WTC11 (cell line): ENCODE measurements around the gene PXT1. TPM values are rescaled to one million over a fixed set of nuclear protein-coding genes. Genes with fewer than 3 reads are reported as not detected.

Source experiments
- ELF4 ChIP-seq: sonication (generic); formaldehyde crosslinking; IDR thresholded peaks from 2 replicates; pipeline ENCODE4 v1.8.1; 2022; ENCODE audit warnings: low read depth, mild to moderate bottlenecking, moderate library complexity, missing genetic modification reagents
- ETV6 ChIP-seq: sonication (generic); formaldehyde crosslinking; IDR thresholded peaks from 2 replicates; pipeline ENCODE4 v1.8.1; 2022; ENCODE audit warnings: mild to moderate bottlenecking, missing genetic modification reagents
- FOXJ3 ChIP-seq: sonication (generic); formaldehyde crosslinking; IDR thresholded peaks from 2 replicates; pipeline ENCODE4 v1.9.0; 2021; ENCODE audit warnings: missing genetic modification reagents, mild to moderate bottlenecking, borderline replicate concordance
- GABPB1 ChIP-seq: sonication (generic); formaldehyde crosslinking; IDR thresholded peaks from 2 replicates; pipeline ENCODE4 v1.8.1; 2023; ENCODE audit warnings: mild to moderate bottlenecking, missing genetic modification reagents
- GTF2I ChIP-seq: fragments of 250-450 bp; sonication (Bioruptor Pico); conservative IDR thresholded peaks from 2 replicates; pipeline ENCODE4 v1.4.0; 2021; ENCODE audit warnings: mild to moderate bottlenecking
- IRF1 ChIP-seq: sonication (generic); formaldehyde crosslinking; IDR thresholded peaks from 2 replicates; pipeline ENCODE4 v1.8.0; 2023; ENCODE audit warnings: missing genetic modification reagents
- MLX ChIP-seq: sonication (generic); formaldehyde crosslinking; IDR thresholded peaks from 2 replicates; pipeline ENCODE4 v1.8.1; 2023; ENCODE audit warnings: mild to moderate bottlenecking, missing genetic modification reagents, moderate library complexity
- SMAD4 ChIP-seq: sonication (generic); formaldehyde crosslinking; IDR thresholded peaks from 2 replicates; pipeline ENCODE4 v1.8.0; 2022; ENCODE audit warnings: mild to moderate bottlenecking, missing genetic modification reagents
- SOX15 ChIP-seq: fragments of 250-450 bp; sonication (Bioruptor Pico); IDR thresholded peaks from 2 replicates; pipeline ENCODE4 v1.9.0; 2021; ENCODE audit warnings: mild to moderate bottlenecking
- SP1 ChIP-seq: sonication (generic); formaldehyde crosslinking; conservative IDR thresholded peaks from 2 replicates; pipeline ENCODE4 v1.8.1; 2022; ENCODE audit warnings: missing genetic modification reagents
- STAT6 ChIP-seq: sonication (generic); formaldehyde crosslinking; conservative IDR thresholded peaks from 2 replicates; pipeline ENCODE4 v1.8.1; 2023; ENCODE audit warnings: mild to moderate bottlenecking, low read depth, missing genetic modification reagents, moderate library complexity
- TCF7 ChIP-seq: sonication (generic); formaldehyde crosslinking; IDR thresholded peaks from 2 replicates; pipeline ENCODE4 v1.8.0; 2022; ENCODE audit warnings: mild to moderate bottlenecking, low read depth, missing genetic modification reagents, moderate library complexity
- ZNF121 ChIP-seq: sonication (generic); formaldehyde crosslinking; IDR thresholded peaks from 2 replicates; pipeline ENCODE4 v1.8.0; 2023; ENCODE audit warnings: missing genetic modification reagents
- ZNF281 ChIP-seq: sonication (generic); formaldehyde crosslinking; IDR thresholded peaks from 2 replicates; pipeline ENCODE4 v1.8.0; 2023; ENCODE audit warnings: mild to moderate bottlenecking, missing genetic modification reagents
- ZNF423 ChIP-seq: fragments of 250-450 bp; sonication (Bioruptor Pico); IDR thresholded peaks from 2 replicates; pipeline ENCODE4 v2.1.2; 2022; ENCODE audit warnings: mild to moderate bottlenecking, moderate library complexity
- ZNF671 ChIP-seq: fragments of 250-450 bp; sonication (Bioruptor Pico); IDR thresholded peaks from 2 replicates; pipeline ENCODE4 v1.8.0; 2021; ENCODE audit warnings: mild to moderate bottlenecking
- total RNA-seq: library from RNA; stranded (reverse); gene quantifications from 3 replicates; pipeline ENCODE4 v1.2.3, GENCODE V29; 2021
- TF ChIP-seq, protein P1 (sequence below): sonication (generic); formaldehyde crosslinking; IDR thresholded peaks from 2 replicates; pipeline ENCODE4 v1.8.0; 2023; ENCODE audit warnings: missing genetic modification reagents, mild to moderate bottlenecking, borderline replicate concordance
- TF ChIP-seq, protein P2 (sequence below): sonication (generic); formaldehyde crosslinking; IDR thresholded peaks from 2 replicates; pipeline ENCODE4 v1.8.0; 2022; ENCODE audit warnings: missing genetic modification reagents
- TF ChIP-seq, protein P3 (sequence below): sonication (generic); formaldehyde crosslinking; conservative IDR thresholded peaks from 2 replicates; pipeline ENCODE4 v1.8.1; 2022; ENCODE audit warnings: mild to moderate bottlenecking, missing genetic modification reagents
- TF ChIP-seq, protein P4 (sequence below): sonication (generic); formaldehyde crosslinking; IDR thresholded peaks from 2 replicates; pipeline ENCODE4 v1.8.1; 2023; ENCODE audit warnings: mild to moderate bottlenecking, missing genetic modification reagents, moderate library complexity
- TF ChIP-seq, protein P5 (sequence below): sonication (generic); formaldehyde crosslinking; IDR thresholded peaks from 2 replicates; pipeline ENCODE4 v1.8.1; 2022; ENCODE audit warnings: mild to moderate bottlenecking, missing genetic modification reagents, moderate library complexity, borderline replicate concordance

PXT1 gene
- total RNA-seq, 1 experiment from 2014 or later = 0.15 TPM

GRCh38 chr6:36423101-36423824, 19.4 kb downstream of the PXT1 start (continued):
- TF ChIP-seq, protein P1, sequence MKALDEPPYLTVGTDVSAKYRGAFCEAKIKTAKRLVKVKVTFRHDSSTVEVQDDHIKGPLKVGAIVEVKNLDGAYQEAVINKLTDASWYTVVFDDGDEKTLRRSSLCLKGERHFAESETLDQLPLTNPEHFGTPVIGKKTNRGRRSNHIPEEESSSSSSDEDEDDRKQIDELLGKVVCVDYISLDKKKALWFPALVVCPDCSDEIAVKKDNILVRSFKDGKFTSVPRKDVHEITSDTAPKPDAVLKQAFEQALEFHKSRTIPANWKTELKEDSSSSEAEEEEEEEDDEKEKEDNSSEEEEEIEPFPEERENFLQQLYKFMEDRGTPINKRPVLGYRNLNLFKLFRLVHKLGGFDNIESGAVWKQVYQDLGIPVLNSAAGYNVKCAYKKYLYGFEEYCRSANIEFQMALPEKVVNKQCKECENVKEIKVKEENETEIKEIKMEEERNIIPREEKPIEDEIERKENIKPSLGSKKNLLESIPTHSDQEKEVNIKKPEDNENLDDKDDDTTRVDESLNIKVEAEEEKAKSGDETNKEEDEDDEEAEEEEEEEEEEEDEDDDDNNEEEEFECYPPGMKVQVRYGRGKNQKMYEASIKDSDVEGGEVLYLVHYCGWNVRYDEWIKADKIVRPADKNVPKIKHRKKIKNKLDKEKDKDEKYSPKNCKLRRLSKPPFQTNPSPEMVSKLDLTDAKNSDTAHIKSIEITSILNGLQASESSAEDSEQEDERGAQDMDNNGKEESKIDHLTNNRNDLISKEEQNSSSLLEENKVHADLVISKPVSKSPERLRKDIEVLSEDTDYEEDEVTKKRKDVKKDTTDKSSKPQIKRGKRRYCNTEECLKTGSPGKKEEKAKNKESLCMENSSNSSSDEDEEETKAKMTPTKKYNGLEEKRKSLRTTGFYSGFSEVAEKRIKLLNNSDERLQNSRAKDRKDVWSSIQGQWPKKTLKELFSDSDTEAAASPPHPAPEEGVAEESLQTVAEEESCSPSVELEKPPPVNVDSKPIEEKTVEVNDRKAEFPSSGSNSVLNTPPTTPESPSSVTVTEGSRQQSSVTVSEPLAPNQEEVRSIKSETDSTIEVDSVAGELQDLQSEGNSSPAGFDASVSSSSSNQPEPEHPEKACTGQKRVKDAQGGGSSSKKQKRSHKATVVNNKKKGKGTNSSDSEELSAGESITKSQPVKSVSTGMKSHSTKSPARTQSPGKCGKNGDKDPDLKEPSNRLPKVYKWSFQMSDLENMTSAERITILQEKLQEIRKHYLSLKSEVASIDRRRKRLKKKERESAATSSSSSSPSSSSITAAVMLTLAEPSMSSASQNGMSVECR (CRISPR knock-in tag) = 0 out of 2 replicates have a peak, but pooled peaks have one; percentile 39
- TF ChIP-seq ZNF423 (CRISPR knock-in tag) (no peak), STAT6 (CRISPR knock-in tag) (no peak), IRF1 (CRISPR knock-in tag) (no peak), TCF7 (CRISPR knock-in tag) (no peak), ZNF281 (no peak), GTF2I (CRISPR knock-in tag) (no peak), SMAD4 (CRISPR knock-in tag) (no peak), FOXJ3 (no peak), GABPB1 (CRISPR knock-in tag) (peak; percentile 80), MLX (CRISPR knock-in tag) (no peak), ZNF121 (no peak), SP1 (peak; percentile 63), SOX15 (CRISPR knock-in tag) (no peak), ETV6 (peak; percentile 87), ELF4 (CRISPR knock-in tag) (no peak), ZNF671 (no peak)
- TF ChIP-seq, protein P2, sequence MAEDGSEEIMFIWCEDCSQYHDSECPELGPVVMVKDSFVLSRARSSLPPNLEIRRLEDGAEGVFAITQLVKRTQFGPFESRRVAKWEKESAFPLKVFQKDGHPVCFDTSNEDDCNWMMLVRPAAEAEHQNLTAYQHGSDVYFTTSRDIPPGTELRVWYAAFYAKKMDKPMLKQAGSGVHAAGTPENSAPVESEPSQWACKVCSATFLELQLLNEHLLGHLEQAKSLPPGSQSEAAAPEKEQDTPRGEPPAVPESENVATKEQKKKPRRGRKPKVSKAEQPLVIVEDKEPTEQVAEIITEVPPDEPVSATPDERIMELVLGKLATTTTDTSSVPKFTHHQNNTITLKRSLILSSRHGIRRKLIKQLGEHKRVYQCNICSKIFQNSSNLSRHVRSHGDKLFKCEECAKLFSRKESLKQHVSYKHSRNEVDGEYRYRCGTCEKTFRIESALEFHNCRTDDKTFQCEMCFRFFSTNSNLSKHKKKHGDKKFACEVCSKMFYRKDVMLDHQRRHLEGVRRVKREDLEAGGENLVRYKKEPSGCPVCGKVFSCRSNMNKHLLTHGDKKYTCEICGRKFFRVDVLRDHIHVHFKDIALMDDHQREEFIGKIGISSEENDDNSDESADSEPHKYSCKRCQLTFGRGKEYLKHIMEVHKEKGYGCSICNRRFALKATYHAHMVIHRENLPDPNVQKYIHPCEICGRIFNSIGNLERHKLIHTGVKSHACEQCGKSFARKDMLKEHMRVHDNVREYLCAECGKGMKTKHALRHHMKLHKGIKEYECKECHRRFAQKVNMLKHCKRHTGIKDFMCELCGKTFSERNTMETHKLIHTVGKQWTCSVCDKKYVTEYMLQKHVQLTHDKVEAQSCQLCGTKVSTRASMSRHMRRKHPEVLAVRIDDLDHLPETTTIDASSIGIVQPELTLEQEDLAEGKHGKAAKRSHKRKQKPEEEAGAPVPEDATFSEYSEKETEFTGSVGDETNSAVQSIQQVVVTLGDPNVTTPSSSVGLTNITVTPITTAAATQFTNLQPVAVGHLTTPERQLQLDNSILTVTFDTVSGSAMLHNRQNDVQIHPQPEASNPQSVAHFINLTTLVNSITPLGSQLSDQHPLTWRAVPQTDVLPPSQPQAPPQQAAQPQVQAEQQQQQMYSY (CRISPR knock-in tag) = no peak
- TF ChIP-seq, protein P3, sequence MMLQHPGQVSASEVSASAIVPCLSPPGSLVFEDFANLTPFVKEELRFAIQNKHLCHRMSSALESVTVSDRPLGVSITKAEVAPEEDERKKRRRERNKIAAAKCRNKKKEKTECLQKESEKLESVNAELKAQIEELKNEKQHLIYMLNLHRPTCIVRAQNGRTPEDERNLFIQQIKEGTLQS (CRISPR knock-in tag) = no peak
- TF ChIP-seq, protein P4, sequence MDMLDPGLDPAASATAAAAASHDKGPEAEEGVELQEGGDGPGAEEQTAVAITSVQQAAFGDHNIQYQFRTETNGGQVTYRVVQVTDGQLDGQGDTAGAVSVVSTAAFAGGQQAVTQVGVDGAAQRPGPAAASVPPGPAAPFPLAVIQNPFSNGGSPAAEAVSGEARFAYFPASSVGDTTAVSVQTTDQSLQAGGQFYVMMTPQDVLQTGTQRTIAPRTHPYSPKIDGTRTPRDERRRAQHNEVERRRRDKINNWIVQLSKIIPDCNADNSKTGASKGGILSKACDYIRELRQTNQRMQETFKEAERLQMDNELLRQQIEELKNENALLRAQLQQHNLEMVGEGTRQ (CRISPR knock-in tag) = peak; percentile 98
- TF ChIP-seq, protein P5, sequence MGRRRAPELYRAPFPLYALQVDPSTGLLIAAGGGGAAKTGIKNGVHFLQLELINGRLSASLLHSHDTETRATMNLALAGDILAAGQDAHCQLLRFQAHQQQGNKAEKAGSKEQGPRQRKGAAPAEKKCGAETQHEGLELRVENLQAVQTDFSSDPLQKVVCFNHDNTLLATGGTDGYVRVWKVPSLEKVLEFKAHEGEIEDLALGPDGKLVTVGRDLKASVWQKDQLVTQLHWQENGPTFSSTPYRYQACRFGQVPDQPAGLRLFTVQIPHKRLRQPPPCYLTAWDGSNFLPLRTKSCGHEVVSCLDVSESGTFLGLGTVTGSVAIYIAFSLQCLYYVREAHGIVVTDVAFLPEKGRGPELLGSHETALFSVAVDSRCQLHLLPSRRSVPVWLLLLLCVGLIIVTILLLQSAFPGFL = no peak
